Breast epithelium (tissue), 3 donors: ENCODE results near the gene XYLT1.

ENCODE experiments used
- CTCF ChIP-seq, 3 donors: fragments of 450-650 bp; IDR thresholded peaks; one replicate each; pipeline ENCODE4 v1.5.1; 2016 to 2017; ENCODE audit warnings: antibody characterized with exemption in 3 of 3, mild to moderate bottlenecking in 3 of 3, moderate library complexity in 3 of 3
- POLR2A ChIP-seq: fragments of 450-650 bp; IDR thresholded peaks from one replicate; pipeline ENCODE4 v1.6.1; 2016; ENCODE audit warnings: antibody characterized with exemption, mild to moderate bottlenecking, moderate library complexity
- POLR2AphosphoS5 ChIP-seq, 3 donors: sonication (generic); formaldehyde crosslinking; IDR thresholded peaks; one replicate each; pipeline ENCODE4 v1.6.1; 2017; ENCODE audit warnings: antibody characterized with exemption in 3 of 3

DNA sequence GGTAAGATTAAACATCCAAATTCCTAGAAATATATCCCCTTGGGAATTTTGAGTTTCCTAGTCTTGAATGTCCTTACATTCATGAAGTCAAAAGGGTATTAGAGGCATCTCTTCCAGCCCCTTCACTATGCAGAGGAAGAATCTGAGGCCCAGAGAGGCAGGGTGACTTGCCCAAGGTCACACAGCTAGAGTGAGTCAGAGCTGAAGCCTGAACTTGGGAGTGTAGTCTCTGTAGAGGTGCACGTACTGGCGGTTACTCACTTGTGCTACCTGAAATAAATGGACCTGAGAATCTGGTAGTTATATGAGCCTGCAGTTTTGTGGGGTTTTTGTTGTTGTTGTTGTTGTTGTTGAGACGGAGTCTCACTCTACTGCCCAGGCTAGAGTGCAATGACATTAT is 164.0 kb downstream of the XYLT1 start:
- TF ChIP-seq CTCF (IDR thresholded peaks at IDR 0.05) (no peak), POLR2A (no peak), POLR2AphosphoS5 (IDR thresholded peaks at IDR 0.05) (no peak)
